GM18868 (cell line): Measurements from ENCODE around the gene SAFB.
"Not testable (repeated sequence)": the region's sequence is repeated elsewhere in the genome, so short reads cannot be mapped to it uniquely, and the experiment has no call there.

ENCODE experiments used
- ATAC-seq: cut with Tn5 transposase; IDR thresholded peaks from one replicate; pipeline ENCODE4 v1.9.1; 2021; ENCODE audit warnings: mild to moderate bottlenecking, moderate library complexity; ENCODE audit not compliant: unreplicated experiment

SAFB gene

DNA sequence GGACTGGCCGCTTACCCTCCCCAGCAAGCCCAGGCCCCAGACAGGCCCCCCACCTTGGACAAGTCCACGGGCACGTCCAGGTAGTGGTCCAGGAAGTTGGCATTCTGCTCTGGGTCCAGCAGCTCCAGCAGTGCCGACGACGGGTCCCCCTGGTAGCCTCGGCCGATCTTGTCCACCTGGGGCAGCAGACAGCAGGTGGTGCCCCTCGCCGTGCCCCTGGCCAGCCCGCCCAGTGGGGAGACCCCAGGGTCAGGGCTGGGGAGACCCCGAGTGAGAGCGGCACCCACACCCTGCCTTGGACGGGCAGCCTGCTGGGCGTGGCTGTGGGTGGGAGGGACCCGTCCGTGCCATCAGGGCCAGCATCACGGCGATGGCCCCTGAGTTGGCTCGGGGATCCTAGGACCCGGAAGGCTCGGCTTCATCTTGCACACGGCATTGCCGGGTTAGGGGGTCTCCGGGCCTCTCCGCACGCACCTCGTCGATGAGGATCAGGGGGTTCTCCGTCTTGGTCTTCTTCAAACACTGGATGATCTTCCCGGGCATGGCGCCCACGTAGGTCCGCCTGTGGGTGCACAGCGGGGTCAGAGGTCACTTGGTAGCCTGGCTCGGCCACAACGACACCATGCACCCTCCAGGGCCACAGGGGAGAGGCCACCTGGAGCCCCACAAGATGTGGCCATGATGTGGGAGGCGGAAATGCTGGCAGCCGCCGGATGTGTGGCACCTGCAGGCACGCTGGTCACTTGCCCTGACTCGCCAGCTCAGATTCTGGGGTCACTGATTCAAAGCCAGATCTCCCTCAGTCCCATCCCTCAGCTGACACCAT is 73.5 kb downstream of the SAFB start:
- no peak for ATAC-seq

- no peak for ATAC-seq
These were observed 74.4 kb downstream of the SAFB start for GRCh38 chr19:5697022-5697889.

GRCh38 chr19:5697890-5698634 is 75.2 kb downstream of the SAFB start:
- ATAC-seq = no peak

- ATAC-seq = no peak
These were observed 75.9 kb downstream of the SAFB start for GRCh38 chr19:5698635-5699422.

GRCh38 chr19:5700455-5701092 is 77.7 kb downstream of the SAFB start:
- no peak for ATAC-seq

DNA sequence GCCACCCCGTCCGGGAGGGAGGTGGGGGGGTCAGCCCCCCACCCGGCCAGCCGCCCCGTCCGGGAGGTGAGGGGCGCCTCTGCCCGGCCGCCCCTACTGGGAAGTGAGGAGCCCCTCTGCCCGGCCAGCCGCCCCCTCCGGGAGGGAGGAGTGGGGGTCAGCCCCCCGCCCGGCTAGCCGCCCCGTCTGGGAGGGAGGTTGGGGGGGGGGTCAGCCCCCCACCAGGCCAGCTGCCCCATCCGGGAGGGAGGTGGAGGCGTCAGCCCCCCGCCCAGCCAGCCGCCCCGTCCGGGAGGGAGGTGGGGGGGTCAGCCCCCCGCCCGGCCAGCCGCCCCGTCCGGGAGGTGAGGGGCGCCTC is 79.1 kb downstream of the SAFB start:
- ATAC-seq = not testable (repeated sequence)

GRCh38 chr19:5703819-5704818 is 81.2 kb downstream of the SAFB start:
- ATAC-seq = no peak

DNA sequence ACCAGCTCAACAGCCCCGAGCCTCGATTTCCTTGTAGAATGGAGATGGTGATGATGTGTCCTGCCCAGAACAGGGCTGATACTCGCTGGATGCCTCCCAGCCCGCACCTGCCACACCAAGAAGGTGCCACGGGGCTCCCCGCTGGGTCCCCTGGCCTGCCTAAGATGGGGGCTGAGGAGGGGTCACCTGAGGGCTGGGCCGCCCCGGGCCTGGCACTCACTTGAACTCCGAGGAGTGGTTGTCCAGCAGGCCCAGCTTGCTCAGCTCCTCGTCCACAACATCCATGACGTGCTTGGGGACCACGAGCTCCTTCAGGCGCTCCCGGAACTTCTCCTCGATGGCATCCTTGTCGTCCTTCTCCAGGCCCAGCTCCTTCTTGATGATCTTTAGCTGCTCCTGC is 82.7 kb downstream of the SAFB start:
- ATAC-seq = no peak

DNA sequence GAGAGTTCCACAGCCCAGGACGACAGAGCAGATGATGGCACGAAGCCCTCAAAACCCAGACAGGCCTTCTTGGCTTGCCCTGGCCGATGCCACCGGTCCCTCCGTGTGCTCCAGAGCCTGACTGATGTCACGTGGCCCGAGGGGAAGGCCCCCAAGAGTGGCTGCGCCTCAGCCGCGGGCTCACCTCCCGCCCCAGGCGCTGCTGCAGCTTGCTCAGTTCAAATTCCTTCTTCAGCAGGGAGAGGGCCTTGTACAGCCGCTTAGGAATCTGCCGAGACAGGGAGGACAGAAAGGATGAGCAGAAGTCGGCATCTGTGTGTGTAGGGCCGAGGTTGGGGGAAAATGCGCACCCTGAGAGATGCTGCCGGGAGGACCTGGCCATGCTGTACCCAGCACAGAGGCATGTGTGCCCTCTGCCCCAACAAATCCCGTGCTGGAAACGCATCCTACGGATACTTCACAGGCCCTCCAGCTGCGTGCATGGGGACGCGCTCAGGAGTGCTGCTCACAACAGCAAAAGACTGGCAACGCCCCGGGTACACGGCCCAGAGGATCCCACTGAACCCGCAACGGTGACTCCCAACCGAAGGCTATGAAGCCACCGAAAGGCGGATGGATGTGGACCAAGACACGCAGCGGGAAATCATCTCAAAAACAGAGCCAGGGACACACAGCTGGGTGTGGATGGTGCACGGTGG is 84.1 kb downstream of the SAFB start:
- no peak for ATAC-seq

DNA sequence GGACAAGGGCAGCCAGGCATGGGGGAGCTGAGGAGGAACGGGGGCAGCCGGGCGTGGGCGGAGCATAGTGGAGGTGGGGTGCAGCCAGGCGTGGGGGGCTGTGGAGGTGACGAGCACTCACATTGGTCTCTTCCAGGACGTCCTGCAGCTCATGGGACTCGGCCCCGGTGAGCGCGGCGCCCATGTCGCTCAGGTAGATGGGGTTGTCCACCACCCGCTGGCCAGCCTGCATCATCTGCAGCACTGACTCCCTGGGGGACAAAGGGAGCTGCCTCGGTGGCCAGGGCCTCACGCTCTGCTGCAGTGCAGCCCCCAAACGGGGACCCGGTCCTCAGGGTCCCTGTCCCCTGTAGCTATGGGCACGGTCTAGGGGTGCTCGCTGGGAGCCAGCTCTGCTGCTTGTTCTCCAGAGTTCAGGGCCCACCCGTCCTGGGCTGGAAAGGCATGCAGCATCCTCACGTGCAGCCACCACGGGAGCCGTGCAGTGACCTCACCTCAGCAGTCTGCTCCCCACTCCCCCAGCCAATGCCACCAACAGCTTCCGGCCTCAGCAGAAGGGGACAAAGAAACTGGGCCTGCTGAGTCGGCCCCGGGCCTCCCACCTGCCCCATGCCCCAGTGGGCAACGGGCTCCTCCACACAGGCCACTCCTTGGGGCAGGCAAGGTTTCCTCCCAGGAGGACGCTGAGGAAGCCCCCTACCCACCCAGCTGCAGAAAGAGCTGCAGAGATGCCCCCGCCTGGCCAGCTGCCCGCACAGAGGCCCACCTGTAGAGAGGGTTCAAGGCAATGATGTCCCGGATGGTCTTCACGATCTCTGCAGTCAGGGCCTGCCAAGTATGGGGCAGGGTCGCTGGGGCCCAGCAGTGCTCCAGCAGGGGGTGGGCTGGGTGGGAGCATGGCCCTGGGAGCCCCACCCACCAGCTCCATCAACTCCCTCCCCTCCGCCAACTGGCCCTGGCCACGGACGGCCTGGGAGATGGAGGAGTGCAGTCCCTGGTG is 85.0 kb downstream of the SAFB start:
- ATAC-seq = no peak

GRCh38 chr19:5711025-5711424 is 88.1 kb downstream of the SAFB start:
- no peak for ATAC-seq

DNA sequence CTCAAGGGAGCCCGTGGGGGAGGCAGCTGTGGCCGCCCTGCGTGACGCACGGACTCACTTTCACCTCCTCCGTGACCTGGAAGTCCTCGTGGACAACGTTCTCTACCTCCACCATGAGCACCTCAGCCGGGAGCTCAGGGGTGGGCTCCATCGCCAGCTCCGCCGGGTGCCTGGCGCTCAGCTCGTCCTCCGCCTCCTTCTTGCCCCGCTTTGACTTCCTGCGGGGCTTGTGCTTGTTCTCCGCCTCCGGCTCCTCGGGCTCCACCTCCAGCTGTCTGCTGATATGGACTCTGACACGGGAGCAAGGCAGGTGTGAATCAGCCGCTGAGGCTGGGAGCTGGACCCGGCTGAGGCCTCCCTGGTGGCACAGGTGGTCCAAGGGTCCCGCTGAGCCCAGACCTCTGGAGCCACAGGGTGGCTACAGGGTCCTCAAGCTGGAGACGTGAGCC is 88.9 kb downstream of the SAFB start:
- no peak for ATAC-seq

GRCh38 chr19:5713228-5713627 is 90.3 kb downstream of the SAFB start:
- no peak for ATAC-seq

GRCh38 chr19:5714816-5715215 is 91.9 kb downstream of the SAFB start:
- no peak for ATAC-seq

GRCh38 chr19:5717215-5717935 is 94.5 kb downstream of the SAFB start:
- ATAC-seq = no peak
